ENCODE results near the gene WDR47.

DNA sequence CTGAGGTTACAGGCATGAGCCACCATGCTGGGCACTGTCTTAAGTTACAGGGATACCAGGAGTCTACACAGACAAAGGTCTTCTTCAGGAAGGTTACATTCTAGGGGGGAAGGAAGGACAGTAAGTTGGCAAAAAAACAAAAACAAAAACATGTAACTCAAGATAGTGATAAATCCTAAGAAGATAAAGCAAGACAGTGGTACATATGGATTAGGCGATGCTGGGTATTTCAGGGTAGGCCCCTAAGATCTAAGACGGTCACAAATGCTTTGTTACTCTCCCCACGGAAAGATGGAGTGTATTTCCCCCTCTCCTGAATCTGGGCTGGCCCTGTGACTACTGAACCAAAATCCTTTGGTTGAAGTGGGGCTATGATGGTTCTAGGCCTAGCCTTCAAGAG is 86.8 kb downstream of the WDR47 start:
- TF ChIP-seq, protein P1, sequence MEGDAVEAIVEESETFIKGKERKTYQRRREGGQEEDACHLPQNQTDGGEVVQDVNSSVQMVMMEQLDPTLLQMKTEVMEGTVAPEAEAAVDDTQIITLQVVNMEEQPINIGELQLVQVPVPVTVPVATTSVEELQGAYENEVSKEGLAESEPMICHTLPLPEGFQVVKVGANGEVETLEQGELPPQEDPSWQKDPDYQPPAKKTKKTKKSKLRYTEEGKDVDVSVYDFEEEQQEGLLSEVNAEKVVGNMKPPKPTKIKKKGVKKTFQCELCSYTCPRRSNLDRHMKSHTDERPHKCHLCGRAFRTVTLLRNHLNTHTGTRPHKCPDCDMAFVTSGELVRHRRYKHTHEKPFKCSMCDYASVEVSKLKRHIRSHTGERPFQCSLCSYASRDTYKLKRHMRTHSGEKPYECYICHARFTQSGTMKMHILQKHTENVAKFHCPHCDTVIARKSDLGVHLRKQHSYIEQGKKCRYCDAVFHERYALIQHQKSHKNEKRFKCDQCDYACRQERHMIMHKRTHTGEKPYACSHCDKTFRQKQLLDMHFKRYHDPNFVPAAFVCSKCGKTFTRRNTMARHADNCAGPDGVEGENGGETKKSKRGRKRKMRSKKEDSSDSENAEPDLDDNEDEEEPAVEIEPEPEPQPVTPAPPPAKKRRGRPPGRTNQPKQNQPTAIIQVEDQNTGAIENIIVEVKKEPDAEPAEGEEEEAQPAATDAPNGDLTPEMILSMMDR (IDR thresholded peaks at IDR 0.05), result no peak
- TF ChIP-seq POLR2A (IDR thresholded peaks at IDR 0.05), result no peak
